Activated gamma-delta T cell (primary cell): ENCODE results near the gene PDE4D.
"Not testable (repeated sequence)": the region's sequence is repeated elsewhere in the genome, so short reads cannot be mapped to it uniquely, and the experiment has no call there.

Experiments
- DNase-seq: peaks from one replicate; lab custom pipeline; 2025; lab: John Stamatoyannopoulos, UW

Gene PDE4D

GRCh38 chr5:58969795-58970194 is 923.7 kb downstream of the PDE4D start:
- no peak for DNase-seq

- no peak for DNase-seq
Measured at GRCh38 chr5:58969253-58969652, 924.3 kb downstream of the PDE4D start.

DNA sequence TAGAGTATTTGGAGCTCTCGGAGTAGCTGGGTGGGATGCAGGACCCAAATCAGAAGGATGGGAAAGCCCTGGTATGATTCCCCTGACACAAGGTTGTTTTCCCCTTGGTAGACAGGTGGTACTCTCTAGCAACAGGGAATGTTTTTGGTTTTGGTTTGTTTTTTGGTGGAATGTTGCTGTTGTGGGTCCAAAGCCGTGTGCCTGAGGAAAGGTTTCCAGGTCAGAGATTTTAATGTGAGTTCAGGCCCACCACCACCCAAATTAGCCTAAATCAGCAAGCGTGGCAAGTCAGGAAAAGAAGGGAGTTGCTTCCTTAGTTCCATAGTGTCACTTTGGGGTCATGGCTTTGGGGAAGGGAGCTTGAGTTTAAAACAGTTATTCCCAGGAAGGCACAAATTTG is 925.2 kb downstream of the PDE4D start:
- no peak for DNase-seq

- no peak for DNase-seq
Measured at GRCh38 chr5:58967597-58968281, 925.8 kb downstream of the PDE4D start.

- no peak for DNase-seq
Measured at GRCh38 chr5:58965677-58966414, 927.7 kb downstream of the PDE4D start.

DNA sequence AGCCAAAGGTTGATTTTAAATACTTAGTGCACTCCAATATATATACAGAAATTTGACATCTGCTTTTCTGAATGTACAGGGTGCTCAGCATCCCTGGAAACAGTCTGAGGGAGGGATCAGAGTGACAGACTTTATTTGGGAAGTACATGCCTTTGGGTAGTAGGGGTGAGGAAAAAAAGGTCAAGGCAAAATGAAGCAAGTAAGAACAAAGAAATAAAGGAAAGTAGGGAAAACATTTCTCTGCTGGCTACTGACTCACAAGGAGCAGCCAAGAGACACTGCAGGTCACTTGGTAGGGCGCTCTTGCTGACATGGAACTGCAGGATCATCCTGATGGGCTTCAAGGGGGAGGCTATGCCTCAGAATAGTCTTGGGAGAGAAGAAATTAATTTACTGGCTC is 929.7 kb downstream of the PDE4D start:
- no peak for DNase-seq

DNA sequence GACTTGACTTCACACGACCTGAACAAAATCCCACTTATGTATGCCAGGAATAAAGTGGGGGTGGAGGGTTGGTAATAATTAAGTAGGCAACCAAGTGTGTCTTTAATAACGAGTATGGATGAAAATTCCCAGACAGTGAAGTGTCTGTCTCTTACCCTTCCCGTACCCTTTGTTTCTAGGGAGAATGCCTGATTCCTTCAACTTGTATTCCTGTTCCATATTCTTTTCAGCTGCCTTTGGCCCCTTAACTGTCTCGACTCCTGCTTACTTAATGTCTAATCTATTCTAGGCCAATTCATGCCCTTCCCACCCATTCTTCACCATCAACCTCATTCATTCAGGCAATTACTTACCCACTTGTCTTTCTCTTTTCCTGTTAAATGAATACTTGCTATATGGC is 930.2 kb downstream of the PDE4D start:
- DNase-seq = no peak

- DNase-seq = no peak
Measured at GRCh38 chr5:58961631-58962280, 931.8 kb downstream of the PDE4D start.

DNA sequence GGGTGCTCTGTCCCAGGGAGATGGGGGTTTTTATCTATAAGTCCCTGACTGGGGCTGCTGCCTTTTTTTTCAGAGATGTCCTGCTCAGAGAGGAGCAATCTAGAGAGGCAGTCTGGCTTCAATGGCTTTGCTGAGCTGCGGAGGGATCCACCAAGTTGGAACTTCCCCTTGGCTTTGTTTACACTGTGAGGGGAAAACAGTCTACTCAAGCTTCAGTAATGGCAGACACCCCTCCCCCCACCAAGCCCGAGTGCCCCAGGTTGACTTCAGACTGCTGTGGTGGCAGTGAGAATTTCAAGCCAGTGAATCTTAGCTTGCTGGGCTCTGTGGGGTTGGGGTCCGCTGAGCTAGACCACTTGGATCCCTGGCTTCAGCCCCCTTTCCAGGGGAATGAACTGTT is 934.8 kb downstream of the PDE4D start:
- DNase-seq = no peak

DNA sequence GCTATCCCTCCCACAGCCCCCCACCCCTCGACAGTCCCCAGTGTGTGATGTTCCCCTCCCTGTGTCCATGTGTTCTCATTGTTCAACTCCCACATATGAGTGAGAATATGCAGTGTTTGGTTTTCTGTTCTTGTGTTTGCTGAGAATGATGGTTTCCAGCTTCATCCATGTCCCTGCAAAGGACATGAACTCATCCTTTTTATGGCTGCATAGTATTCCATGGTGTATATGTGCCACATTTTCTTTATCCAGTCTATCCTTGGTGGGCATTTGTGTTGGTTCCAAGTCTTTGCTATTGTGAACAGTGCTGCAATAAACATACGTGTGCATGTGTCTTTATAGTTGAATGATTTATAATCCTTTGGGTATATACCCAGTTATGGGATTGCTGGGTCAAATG is 940.3 kb downstream of the PDE4D start:
- DNase-seq = not testable (repeated sequence)

DNA sequence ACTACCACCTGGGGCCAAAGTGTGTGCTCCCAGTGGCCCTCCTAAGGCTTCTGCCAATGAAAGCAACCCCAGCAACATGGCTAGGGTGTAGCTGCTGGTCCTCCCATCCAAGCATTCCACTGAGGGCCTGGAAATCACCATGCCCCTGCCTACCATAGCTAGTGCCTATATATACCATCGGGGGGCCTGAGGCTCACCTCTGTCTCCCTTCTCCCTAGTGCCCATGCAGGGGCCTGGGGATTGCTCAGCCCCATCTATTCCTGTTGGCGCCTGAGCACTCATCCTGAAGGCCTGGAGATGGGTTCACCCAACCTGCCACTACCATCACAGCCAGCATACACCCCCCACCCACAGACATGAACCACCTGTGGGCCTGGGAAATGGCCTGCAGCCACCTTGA is 943.3 kb downstream of the PDE4D start:
- no peak for DNase-seq

GRCh38 chr5:58946230-58946629 is 947.3 kb downstream of the PDE4D start:
- no peak for DNase-seq

DNA sequence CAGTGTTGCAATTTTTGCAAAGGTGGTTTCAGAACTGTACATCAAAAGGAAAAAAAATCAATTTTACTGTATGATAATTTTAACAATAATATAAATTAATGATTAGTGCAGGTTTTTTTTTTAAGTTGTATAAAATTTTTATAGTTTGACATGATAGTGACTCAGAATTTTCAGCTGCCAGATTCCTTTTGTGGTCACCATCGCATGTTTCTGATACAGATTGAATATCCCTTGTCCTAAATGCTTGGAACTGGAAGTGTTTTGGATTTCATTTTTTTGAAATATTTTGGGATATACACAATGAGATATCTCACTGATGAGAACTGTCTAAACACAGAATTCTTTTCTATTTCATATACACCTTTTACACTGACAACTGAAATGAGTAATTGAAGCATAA is 949.3 kb downstream of the PDE4D start:
- no peak for DNase-seq

DNA sequence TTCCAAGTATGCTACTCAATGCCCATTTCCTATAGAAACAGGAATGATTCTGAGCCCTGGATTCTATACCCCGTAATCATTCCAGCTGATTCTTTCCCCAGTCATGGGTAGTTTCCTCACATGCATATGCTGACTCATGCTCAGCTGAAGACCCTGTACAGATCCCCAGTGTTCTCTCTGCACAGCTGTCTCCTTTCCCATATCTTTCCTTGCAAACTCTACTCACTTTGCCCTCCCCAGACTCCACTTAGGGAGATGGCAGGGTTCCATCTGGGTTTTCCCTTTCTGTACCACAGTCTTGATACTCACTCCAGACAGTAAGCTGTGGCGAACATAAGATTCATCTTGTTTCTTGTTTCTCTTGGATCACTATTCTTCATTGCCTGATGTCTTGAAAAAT is 953.1 kb downstream of the PDE4D start:
- no peak for DNase-seq

GRCh38 chr5:58939664-58940063 is 953.9 kb downstream of the PDE4D start:
- DNase-seq = no peak

GRCh38 chr5:58938563-58939424 is 954.7 kb downstream of the PDE4D start:
- DNase-seq = no peak

GRCh38 chr5:58937031-58937681 is 956.4 kb downstream of the PDE4D start:
- DNase-seq = no peak

- DNase-seq = no peak
Measured at GRCh38 chr5:58934629-58935097, 958.9 kb downstream of the PDE4D start.

DNA sequence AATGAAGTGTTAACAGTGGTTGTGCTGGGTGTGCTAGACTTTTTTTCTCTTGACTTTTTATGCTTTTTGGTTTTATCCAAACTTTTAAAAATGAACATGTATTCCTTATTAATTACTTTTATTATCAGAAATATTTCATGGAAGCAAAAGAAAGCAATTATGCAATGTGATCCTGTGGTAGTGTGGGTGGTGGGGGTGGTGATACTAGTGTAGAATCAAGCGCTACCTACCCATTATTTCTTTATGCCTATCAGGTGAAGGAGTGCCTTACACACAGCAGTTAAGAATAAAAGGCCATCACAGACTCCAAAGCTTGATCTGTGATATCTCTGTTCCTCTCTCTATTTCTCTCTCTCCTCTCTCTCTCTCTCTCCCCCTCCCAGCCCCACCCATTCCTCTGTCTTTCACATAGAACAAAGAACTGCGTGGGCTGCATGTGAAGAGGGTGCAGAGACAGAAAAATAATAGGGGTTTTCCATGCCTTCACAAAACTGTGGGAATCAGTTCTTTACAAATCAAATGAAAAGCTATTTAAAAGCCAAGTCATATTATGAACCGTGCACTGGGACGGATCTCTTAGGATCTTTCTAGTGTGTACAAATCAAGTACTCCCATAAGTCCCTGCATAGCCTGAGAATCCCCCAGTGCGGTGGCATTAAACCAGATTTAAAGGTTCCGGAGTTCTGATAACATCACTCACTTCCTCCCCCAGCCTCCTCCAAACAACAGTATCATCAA is 959.5 kb downstream of the PDE4D start:
- DNase-seq = no peak

DNA sequence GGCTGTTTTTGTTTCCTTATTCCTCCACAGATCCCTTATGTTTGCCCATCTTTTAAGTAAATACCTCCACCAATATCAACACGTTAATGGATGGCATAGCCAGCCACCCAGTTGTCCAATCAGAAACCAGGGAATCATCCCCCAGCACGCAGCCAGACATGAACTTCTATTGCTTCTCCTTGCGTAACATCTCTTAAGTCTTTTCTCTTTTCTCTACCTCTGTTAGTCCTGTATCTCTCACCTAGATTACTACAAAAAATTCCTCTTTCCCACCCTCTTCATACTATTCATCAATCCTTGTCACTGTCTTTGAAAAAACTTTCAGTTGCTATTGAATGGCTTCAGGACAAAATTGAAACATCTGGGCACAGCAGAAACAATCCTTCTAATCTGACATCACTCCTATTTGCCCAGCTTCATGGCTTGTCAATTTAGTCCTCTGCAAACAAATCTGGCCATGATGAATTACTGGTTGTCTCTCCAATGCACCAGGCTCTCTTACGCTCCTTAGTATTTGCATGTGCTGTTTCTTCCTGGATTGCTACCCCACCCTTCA is 961.4 kb downstream of the PDE4D start:
- DNase-seq = no peak

GRCh38 chr5:58930520-58930919 is 963.0 kb downstream of the PDE4D start:
- no peak for DNase-seq
